Upper lobe of right lung (tissue), 1 donor: ENCODE measurements around the gene SHISA8. TPM values are rescaled to one million over a fixed set of nuclear protein-coding genes. Genes with fewer than 3 reads are reported as not detected.
"Not testable (repeated sequence)": the region's sequence is repeated elsewhere in the genome, so short reads cannot be mapped to it uniquely, and the experiment has no call there.

ENCODE experiments used
- ATAC-seq: fragments of 200-7000 bp; cut with Tn5 transposase; one replicate; pipeline ENCODE4 v1.9.1; 2020; ENCODE audit warnings: mild to moderate bottlenecking, moderate library complexity
- DNase-seq: peaks from one replicate; pipeline ENCODE4 v3.0.0-alpha.2; 2020
- H3K27ac ChIP-seq: fragments of 200-600 bp; one replicate; pipeline ENCODE4 v1.8.0; 2022
- H3K27me3 ChIP-seq: fragments of 200-600 bp; one replicate; pipeline ENCODE4 v1.8.0; 2022; ENCODE audit warnings: mild to moderate bottlenecking
- H3K36me3 ChIP-seq: fragments of 200-600 bp; one replicate; pipeline ENCODE4 v1.8.0; 2022
- H3K4me1 ChIP-seq: fragments of 200-600 bp; one replicate; pipeline ENCODE4 v1.8.0; 2022
- H3K4me3 ChIP-seq: fragments of 200-600 bp; one replicate; pipeline ENCODE4 v1.8.0; 2022; ENCODE audit warnings: mild to moderate bottlenecking
- H3K9me3 ChIP-seq: fragments of 200-600 bp; one replicate; pipeline ENCODE4 v1.8.0; 2022
- CTCF ChIP-seq: fragments of 200-600 bp; IDR thresholded peaks from one replicate; pipeline ENCODE4 v1.8.0; 2022; ENCODE audit warnings: antibody characterized with exemption
- intact Hi-C: fragments of 100-400 bp; cut with DNase I; formaldehyde crosslinking; loops from one replicate; pipeline ENCODE4 v1.11.0; 2022
- microRNA-seq: library from miRNA; unstranded; fragments of <30 nt; microRNA quantifications from one replicate; pipeline ENCODE4 v1.2.0, GENCODE V29; 2020; ENCODE audit warnings: borderline microRNAs expressed
- total RNA-seq: library from RNA; stranded (reverse); fragmentation: NEBNext Ultra II Directional; extraction: Animal tissue kit (Norgen Biotek cat#: 25700); gene quantifications from one replicate; pipeline ENCODE4 v1.2.1, GENCODE V29; 2021
- donor health status: DM: no; HTN: yes; CAD: no; lungs with severe emphysema.

Gene SHISA8
- total RNA-seq, 1 donor from 2014 or later: not detected

DNA sequence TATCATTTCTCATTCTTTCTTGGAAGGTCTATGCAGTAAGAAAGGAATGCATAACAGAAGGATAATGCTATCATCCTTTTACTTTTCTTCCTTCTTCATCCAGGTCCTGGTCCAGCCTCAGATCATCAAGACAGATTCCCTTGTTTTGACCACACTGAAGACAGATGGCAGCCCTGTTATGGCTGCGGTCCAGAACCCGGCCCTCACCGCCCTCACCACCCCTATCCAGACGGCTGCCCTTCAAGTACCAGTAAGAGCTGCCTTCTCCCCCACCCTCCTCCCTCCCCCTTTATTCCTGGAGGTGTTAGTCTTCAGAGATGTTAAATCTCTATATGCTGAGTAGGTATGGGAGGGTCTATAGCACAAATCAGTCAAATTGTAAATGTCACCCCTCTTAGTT is 44.1 kb downstream of the SHISA8 start:
- DNase-seq (no peak), ATAC-seq (no peak)
- H3K27me3 ChIP-seq: no peaks in the 10 kb centered on the region
- TF ChIP-seq CTCF: no peak
- intact Hi-C loops: no loop called here
- H3K27ac ChIP-seq: no peak overlapping the region
- no peak overlapping the region for H3K4me3 ChIP-seq
- no peaks in the 10 kb centered on the region for H3K4me1 ChIP-seq
- no peaks in the 10 kb centered on the region for H3K9me3 ChIP-seq
- H3K36me3 ChIP-seq: peaks cover 88% of the 10 kb centered on the region

- H3K9me3 ChIP-seq, intact Hi-C loops, H3K4me3 ChIP-seq, H3K27me3 ChIP-seq, ATAC-seq, H3K27ac ChIP-seq, DNase-seq, H3K4me1 ChIP-seq: not testable (repeated sequence)
- H3K36me3 ChIP-seq: peaks cover 81% of the 10 kb centered on the region
These were observed 44.8 kb downstream of the SHISA8 start for GRCh38 chr22:41870081-41870480.

- Histone ChIP-seq H3K27ac (no peak overlapping the region), H3K4me3 (no peak overlapping the region), H3K9me3 (no peaks in the 10 kb centered on the region), H3K36me3 (peaks cover 66% of the 10 kb centered on the region), H3K27me3 (no peaks in the 10 kb centered on the region), H3K4me1 (no peaks in the 10 kb centered on the region)
- no peak for TF ChIP-seq CTCF
- ATAC-seq: no peak
- intact Hi-C loops: no loop called here
- DNase-seq: no peak
These were observed 46.3 kb downstream of the SHISA8 start for GRCh38 chr22:41868556-41868955.

DNA sequence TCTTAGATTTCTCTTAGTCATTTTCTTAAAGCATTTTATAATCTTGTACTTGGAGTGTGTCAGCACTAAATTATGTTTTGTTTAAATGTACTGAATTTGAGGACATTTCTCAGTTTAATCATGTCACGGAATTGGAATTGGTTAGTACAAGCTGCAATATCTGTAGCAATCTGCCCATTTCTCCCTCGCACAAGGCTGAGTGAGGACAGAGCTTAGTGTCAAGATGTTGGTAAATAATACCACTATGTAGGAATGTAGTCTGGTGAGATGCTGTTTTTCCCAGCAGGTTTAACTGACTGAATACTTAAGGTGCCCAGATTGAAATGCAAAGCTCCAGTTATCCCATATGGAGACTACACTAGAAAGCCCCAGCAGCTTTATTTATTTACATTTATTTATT is 51.4 kb downstream of the SHISA8 start:
- no peaks in the 10 kb centered on the region for H3K9me3 ChIP-seq
- intact Hi-C loops: no loop called here
- DNase-seq (no peak), ATAC-seq (peak; percentile 76)
- H3K4me1 ChIP-seq: peaks cover 8% of the 10 kb centered on the region
- H3K27me3 ChIP-seq: no peaks in the 10 kb centered on the region
- H3K36me3 ChIP-seq: peaks cover 21% of the 10 kb centered on the region
- no peak for TF ChIP-seq CTCF
- no peak overlapping the region for H3K4me3 ChIP-seq
- peak overlapping the region; percentile 24 for H3K27ac ChIP-seq

DNA sequence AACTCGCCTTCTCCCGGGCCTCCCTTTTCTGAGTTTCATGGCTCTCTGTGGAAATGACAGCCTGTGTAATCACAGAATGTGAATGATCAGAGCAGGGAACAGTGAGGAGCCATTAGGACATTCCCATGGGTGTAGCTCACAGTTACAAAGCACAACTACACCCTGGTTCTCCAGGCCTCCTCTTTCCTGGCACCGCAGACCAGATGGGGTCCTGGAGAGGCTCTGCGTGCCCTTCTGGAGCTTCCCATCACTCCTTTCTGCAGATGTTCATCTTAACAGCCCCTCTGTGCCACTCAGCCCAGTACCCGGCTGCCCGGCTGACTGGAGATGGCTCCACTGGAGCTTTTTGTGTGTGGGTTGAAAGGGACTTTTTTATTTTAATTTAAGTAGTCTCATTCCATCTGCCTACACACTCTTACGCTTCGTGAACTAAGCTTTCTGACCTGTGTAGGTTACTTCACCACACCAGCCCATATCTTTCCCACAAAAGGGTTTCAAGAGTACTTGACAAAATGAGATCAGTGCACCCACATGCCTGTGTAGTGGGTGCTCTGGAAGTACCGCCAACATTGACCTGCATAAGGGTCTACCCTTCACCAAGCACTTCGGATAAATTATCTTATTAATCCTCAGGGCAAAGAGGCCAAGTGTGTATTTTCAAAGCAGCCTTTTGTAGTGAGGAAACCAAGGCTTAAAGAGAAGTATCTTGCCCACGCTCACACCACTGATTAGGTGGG is 52.2 kb downstream of the SHISA8 start:
- intact Hi-C loops: no loop called here
- H3K27me3 ChIP-seq: no peaks in the 10 kb centered on the region
- no peak overlapping the region for H3K4me3 ChIP-seq
- DNase-seq (no peak), ATAC-seq (peak; percentile 83)
- no peak for TF ChIP-seq CTCF
- H3K4me1 ChIP-seq: peaks cover 8% of the 10 kb centered on the region
- H3K9me3 ChIP-seq: no peaks in the 10 kb centered on the region
- peak overlapping the region; percentile 28 for H3K27ac ChIP-seq
- peaks cover 14% of the 10 kb centered on the region for H3K36me3 ChIP-seq

DNA sequence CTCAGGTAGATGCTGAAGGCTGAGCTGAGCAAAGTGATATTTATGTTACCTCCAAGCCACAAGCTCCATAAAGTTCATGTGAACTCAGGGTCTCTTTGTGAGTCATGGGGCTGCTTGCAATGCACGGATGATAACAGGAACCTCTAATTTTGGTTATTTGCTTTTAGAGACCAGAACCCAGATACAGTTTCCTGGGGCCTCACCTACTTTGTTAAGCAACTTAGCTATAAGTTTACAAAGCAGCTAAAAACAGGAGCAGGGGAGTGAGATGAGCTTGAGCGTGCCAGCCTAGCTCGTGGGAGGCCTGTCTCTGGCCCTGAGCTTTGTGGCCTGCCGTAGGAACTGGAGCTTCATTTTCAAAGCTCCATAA is 52.7 kb downstream of the SHISA8 start:
- Histone ChIP-seq H3K36me3 (peaks cover 8% of the 10 kb centered on the region), H3K9me3 (no peaks in the 10 kb centered on the region), H3K4me1 (peaks cover 8% of the 10 kb centered on the region), H3K27ac (peak overlapping the region; percentile 28), H3K27me3 (no peaks in the 10 kb centered on the region), H3K4me3 (no peak overlapping the region)
- ATAC-seq (peak; percentile 4), DNase-seq (no peak)
- intact Hi-C loops: no loop called here
- TF ChIP-seq CTCF: no peak

Small RNA genes within 50 kb of the gene (microRNA-seq; reads per million reads assigned to microRNA genes)
- 80.1 reads per million, percentile 63 among the genes with 10 or more reads in this experiment for gene MIR33A

Other genes starting within 250 kb of the SHISA8 start
- 111 TPM for gene SNU13, start 226.2 kb downstream of the SHISA8 start, total RNA-seq
- 2.3 TPM for gene MEI1, start 215.6 kb downstream of the SHISA8 start, total RNA-seq
- gene CCDC134, start 114.4 kb downstream of the SHISA8 start, total RNA-seq: 7.3 TPM
- gene SREBF2, start 82.0 kb downstream of the SHISA8 start, total RNA-seq: 156 TPM
- gene TNFRSF13C, start 11.7 kb upstream of the SHISA8 start, total RNA-seq: 0.23 TPM
- gene CENPM, start 32.1 kb upstream of the SHISA8 start, total RNA-seq: 1.3 TPM
- gene SEPTIN3, start 54.4 kb upstream of the SHISA8 start, total RNA-seq: 3.2 TPM
- gene WBP2NL, start 83.7 kb upstream of the SHISA8 start, total RNA-seq: 1.3 TPM
- gene NAGA, start 155.7 kb upstream of the SHISA8 start, total RNA-seq: 28.6 TPM
- 15.4 TPM for gene PHETA2, start 159.2 kb upstream of the SHISA8 start, total RNA-seq
- gene SMDT1, start 164.6 kb upstream of the SHISA8 start, total RNA-seq: 113 TPM
- 46.2 TPM for gene NDUFA6, start 175.7 kb upstream of the SHISA8 start, total RNA-seq
- gene CYP2D6, start 215.7 kb upstream of the SHISA8 start, total RNA-seq: 1.0 TPM